HG03342 (cell line): ENCODE results near the gene SCAPER.
"Not testable (repeated sequence)": the region's sequence is repeated elsewhere in the genome, so short reads cannot be mapped to it uniquely, and the experiment has no call there.

Source experiments
- ATAC-seq: cut with Tn5 transposase; IDR thresholded peaks from one replicate; pipeline ENCODE4 v1.9.1; 2021; ENCODE audit warnings: mild to moderate bottlenecking, moderate library complexity; ENCODE audit not compliant: unreplicated experiment

Gene SCAPER

DNA sequence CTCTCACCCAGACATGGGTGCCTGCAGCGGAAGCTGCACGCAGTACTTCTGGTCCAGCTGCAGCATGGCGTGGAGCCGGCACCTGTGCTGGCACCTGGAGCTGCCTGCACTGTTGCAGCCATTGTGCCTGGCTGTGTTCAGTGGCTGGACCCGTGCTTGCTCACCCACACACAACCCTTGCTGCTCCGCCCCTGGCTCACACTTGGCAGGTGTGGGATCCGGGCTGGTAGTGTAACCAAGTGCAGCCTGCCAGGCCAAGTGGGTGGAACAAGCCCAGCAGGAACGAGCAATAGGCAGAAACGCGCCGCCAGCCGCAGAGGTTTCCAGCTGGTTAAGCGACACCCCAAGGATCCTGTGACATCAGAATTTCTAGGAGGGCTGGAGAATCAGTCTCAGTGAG lies 11.2 kb upstream of the SCAPER start:
- ATAC-seq: no peak

DNA sequence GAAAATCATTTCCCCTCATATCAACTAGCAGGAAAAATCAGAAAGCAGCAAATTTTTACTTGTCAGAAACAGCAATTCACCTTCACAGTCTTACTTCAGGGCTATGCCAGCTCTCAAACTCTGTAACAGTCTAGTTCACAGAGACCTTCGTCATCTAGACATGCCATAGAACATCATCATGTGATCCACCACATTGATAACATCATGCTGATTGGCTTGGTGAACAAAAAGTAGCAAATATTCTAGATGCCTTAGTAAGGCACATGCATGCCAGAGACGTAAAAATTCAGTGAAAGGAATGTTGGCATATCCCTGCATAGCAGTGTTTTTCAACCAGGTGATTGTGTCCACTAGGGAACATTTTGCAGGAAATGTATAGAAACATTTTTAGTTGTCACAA lies 8.6 kb upstream of the SCAPER start:
- no peak for ATAC-seq

DNA sequence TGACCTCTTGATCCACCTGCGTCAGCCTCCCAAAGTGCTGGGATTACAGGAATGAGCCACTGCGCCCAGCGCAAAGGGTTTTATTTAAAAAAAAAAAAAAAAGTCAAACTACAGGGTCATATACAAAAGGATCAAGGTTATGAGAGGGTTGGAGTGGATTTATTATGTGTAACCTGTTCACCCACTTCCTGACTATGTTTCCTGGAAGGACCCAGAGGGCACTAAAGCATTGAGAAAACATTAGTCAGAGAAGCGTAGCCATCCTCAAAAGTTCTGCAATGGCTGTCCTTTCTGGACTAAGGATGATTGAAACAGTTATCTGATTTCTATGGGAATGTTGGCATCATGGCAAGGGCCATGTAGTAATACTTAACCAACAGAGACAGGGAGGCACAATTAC lies 7.3 kb upstream of the SCAPER start:
- ATAC-seq: no peak

DNA sequence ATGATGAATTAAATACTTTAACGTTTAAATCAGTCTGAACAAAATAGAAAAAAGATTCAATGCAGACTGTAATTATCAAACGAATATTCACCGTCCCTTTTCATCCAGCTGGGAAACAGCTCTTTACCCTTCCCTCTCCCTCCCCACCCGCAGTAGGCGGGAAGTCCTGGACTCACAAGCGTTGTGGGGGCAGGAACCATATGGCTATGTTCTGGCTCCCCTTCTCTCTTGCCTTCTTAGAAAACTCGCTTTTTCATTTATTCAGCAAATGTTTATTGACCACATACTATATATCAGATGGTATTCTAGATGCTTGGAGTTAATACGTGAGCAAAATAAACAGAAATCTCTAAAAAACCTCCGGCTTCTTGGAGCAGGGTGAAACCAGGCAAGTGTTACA lies 715 bp upstream of the SCAPER start:
- no peak for ATAC-seq

DNA sequence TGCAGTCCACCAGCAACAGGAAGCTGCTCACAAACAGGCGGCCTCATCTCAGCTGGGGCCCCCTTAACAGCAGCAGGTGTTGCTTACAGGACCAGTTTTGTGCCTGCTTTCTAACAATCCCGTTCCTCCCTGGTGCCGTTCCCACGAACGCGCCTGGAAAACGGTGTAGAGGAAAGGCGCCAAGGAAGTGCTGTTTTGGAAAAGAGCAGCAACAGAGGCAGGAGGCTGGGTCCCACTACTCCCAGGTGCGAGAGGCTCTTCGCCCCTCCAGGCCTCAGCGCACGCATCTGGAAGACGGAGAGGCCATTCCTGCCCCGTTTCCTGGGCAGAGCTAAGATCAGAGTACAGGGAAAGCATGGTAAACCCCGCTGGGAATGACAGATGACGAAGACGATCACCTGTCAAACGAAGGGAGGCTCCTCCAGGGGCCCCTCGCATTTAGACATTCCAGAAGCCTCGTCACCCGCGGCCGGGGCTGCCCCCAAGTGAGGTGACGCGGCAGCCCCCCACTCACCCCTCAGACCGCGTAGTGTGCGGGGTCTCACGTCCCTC lies 603 bp downstream of the SCAPER start:
- ATAC-seq: peak; percentile 5

DNA sequence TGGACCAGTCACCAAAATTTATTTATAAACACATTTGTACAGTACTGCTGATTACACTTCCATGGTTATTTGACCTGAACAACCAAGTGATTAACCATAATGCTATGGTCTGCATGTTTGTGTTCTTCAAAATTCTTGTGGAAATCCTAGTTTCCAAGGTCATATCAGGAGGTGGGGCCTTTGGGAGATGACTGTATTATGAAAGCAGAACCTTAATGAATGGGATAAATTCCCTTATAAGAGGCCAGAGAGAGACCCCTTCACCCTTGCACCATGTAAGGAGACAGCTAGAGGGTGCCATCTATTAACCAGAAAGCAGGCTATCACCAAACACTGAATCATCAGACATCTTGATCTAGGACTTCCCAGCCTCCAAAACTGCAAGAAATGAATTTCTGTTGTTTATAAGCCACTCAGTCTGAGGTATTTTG lies 1.9 kb downstream of the SCAPER start:
- ATAC-seq: no peak

DNA sequence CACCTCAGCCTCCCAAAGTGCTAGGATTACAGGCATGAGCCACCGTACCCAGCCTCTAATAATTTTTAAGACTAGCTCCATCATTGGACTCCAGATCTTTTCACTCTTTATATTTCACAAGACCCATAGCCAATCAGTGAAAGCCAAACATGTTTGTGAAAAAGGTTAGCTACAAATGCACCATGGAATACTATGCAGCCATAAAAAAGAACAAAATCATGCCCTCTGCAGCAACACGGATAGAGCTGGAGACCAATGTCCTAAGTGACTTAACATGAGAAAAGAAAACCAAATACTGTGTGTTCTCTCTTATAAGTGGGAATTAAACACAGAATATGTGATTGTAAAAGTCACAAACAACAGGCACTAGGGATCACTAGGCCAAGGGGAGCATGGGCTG lies 3.2 kb downstream of the SCAPER start:
- no peak for ATAC-seq

DNA sequence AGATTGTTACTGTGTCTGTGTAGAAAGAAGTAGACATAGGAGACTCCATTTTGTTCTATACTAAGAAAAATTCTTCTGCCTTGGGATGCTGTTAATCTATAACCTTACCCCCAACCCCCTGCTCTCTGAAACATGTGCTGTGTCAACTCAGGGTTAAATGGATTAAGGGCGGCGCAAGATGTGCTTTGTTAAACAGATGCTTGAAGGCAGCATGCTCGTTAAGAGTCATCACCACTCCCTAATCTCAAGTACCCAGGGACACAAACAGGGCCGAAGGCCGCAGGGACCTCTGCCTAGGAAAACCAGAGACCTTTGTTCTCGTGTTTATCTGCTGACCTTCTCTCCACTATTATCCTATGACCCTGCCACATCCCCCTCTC lies 5.2 kb downstream of the SCAPER start:
- ATAC-seq: not testable (repeated sequence)

DNA sequence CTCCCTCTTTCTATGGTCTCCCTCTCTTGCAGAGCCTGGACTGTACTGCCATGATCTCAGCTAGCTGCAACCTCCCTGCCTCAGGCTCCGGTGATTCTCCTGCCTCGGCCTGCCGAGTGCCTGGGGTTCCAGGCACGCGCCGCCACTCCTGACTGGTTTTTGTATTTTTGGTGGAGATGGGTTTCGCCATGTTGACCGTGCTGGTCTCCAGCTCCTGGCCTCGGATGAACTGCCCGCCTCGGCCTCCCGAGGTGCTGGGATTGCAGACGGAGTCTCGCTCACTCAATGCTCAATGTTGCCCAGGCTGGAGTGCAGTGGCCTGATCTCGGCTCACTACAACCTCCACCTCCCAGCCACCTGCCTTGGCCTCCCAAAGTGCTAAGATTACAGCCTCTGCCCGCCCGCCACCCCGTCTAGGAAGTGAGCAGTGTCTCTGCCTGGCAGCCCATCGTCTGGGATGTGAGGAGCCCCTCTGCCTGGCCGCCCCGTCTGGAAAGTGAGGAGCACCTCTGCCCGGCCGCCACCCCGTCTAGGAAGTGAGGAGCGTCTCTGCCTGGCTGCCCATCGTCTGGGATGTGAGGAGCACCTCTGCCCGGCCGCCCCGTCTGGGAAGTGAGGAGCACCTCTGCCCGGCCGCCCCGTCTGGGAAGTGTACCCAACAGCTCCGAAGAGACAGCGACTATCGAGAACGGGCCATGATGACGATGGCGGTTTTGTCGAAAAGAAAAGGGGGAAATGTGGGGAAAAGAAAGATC lies 5.8 kb downstream of the SCAPER start:
- not testable (repeated sequence) for ATAC-seq

DNA sequence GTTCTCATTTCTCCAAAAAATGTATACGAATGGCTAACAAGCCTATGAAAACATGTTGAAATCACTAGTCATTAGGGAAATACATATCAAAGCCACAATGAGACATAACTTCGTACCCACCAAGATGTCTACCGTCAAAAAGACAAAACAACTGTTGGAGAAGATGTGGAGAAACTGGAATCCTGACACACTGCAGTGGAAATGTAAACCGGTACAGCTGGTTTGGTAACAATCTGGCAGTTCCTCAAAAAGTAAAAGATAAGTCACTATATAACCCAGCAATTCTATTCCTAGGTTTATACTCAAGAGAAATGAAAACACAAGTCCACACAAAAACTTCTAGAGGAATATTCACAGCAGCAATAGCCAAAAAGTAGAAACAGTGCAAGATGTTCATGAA lies 7.0 kb downstream of the SCAPER start:
- ATAC-seq: no peak

DNA sequence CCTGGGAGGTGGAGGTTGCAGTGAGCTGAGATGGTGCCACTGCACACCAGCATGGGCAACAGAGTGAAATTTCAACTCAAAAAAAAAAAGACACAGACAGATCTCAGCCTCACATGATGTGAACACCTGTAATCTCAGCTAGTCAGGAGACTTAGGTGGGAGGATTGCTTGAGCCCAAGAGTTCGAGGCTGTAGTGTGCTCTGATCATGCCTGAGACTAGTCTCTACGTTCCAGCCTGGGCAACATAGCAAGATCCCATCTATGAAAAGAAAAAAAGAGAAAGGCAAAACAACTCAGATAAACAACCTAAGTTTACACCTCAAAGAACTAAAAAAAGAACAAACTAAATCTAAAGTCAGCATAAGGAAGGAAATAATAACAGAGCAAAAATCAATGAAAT lies 11.0 kb downstream of the SCAPER start:
- ATAC-seq: no peak

DNA sequence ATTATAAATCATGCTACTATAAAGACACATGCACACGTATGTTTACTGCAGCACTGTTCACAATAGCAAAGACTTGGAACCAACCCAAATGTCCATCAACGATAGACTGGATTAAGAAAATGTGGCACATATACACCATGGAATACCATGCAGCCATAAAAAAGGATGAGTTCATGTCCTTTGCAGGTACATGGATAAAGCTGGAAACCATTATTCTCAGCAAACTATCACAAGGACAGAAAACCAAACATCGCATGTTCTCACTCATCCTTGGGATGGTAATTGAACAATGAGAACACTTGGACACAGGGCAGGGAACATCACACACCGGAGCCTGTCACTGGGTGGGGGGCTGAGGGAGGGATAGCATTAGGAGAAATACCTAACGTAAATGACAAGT lies 12.3 kb downstream of the SCAPER start:
- not testable (repeated sequence) for ATAC-seq

DNA sequence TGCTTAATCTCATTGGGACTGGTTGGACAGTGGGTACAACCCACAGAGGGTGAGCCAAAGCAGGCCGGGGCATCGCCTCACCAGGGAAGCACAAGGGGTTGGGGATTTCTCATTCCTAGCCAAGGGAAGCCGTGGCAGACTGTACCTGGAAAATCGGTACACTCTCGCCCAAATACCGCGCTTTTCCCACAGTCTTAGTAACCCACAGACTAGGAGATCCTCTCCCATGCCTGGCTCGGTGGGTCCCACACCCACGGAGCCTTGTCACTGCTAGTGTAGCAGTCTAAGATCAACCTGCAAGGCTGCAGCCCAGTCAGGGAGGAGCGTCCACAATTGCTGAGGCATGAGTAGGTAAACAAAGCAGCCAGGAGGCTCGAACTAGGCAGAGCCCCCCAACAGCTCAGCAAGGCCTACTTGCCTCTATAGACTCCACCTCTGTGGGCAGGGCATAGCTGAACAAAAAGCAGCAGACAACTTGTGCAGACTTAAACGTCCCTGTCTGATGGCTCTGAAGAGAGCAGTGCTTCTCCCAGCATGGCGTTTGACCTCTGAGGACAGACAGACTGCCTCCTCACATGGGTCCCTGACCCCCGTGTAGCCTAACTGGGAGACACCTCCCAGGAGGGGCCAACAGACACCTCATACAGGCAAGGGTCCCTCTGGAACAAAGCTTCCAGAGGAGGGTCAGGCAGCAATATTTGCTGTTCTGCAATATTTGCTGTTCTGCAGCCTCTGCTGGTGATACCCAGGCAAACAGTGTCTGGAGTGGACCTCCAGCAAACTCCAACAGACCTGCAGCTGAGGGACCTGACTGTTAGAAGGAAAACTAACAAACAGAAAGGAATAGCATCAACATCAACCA lies 17.6 kb downstream of the SCAPER start:
- not testable (repeated sequence) for ATAC-seq

DNA sequence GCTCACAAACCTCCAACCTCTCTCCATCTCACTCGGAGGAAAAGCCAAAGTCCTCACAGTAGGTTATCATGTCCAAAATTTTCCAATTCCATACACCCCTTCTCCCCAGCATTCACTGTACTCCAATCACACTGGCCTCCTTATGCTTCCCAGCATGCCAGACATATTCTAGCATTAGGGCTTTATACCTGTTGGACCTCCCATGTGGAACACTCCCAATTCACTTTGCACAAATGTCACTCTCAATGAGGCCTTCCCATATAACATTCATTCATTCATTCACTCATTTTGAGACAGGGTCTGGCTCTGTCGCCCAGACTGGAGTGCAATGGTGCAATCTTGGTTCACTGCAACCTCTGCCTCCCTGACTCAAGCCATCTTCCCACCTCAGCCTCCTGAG lies 19.9 kb downstream of the SCAPER start:
- ATAC-seq: no peak

DNA sequence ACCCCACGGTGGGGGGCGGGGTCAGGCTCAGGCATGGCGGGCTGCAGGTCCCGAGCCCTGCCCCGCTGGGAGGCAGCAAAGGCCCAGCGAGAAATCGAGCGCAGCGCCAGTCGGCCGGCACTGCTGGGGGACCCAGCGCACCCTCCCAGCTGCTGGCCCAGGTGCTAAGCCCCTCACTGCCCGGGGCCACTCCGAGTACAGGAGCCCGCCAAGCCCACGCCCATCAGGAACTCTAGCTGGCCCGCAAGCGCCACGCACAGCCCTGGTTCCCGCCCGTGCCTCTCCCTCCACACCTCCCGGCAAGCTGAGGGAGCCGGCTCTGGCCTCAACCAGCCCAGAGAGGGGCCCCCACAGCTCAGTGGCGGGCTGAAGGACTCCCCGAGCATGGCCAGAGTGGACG lies 29.2 kb downstream of the SCAPER start:
- ATAC-seq: no peak

DNA sequence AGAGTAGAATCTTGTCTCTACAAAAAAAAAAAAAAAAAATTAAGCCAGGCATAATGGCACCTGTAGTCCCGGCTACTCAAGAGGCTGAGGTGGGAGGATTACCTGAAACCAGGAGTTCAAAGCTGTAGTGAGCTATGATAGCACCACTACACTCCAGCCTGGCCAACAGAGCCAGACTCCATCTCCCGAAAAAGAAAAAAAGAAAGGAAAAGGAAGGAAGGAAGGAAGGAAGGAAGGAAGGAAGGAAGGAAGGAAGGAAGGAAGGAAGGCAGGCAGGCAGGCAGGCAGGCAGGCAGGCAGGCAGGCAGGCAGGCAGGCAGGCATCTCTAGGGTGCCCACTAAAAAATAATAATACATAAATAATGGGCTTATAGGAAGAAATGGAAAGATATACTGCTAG lies 32.1 kb downstream of the SCAPER start:
- ATAC-seq: not testable (repeated sequence)

DNA sequence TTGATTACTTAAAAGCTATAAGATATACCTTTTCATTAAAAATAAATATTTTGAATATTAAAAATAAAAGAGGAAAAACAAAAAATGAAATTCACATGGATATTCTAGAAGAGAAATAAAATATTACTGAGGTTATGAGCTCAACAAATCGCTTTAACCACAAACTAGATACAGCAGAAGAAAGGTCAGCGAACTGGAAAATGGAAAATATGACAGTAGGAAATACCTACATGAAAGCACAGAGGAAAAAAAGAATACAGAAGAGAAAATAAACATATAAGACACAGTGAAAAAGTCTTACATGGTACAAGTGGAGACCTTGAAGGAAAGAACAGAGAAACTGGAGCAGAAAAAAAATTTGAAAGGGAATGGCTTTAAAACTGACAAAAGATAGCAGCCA lies 33.2 kb downstream of the SCAPER start:
- no peak for ATAC-seq

DNA sequence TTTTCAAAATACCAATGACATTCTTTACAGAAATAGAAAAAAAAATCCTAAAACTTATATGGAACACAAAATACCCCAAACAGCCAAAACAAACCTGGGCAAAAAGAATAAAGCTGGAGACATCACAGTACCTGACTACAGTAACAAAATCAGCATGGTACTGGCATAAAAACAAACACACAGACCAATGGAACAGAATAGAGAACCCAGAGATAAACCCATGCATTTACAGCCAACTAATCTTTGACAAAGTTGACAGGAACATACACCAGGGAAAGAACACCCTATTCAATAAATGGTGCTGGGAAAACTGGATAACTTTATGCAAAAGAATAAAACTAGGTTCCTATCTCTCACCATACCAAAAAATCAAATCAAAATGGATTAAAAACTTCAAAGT lies 36.4 kb downstream of the SCAPER start:
- ATAC-seq: no peak

DNA sequence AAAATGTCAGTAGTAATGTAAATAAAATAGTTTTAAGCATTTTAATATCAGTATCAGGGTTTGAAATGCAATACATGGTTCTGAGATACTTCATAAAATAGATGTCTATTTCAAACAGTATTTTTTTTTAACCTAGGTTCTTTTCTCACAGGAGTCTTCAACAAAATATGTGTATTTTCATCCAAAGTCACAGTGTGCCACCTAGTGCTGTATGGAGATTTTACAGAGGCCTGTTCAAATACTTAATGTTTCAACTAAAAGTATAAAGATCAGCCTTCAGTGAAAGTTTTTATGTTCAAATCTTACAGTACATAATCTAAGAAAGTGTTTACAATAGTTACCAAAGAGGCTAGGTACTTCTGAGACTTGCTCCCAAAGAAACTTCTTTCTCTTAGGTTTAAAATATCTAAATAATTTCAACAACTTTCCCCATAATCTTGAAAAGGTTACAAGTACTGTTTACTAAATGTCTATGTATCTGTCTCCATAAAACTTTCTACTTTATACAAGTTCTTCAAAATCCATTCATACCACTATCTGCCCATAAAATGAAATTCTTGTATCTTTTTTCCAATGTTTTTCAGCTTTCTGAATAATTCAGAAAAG lies 38.3 kb downstream of the SCAPER start:
- no peak for ATAC-seq

DNA sequence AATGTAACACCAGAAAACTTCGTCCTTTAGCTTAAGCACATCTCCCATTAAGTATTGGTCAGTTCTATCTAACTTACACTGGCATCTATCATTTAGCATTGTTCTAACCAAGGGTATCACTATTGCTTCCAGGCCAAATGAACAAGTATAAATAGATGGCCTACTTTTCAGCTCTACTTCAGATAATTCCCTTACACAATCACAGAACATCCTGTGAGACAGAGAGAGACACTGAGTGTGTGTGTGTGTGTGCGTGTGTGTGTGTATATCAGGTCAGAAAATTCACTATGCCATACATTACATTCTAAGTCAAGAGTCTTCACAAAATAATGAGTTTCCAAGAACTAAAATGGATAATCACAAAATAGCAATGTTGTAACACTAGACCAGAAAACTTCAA lies 39.1 kb downstream of the SCAPER start:
- no peak for ATAC-seq

DNA sequence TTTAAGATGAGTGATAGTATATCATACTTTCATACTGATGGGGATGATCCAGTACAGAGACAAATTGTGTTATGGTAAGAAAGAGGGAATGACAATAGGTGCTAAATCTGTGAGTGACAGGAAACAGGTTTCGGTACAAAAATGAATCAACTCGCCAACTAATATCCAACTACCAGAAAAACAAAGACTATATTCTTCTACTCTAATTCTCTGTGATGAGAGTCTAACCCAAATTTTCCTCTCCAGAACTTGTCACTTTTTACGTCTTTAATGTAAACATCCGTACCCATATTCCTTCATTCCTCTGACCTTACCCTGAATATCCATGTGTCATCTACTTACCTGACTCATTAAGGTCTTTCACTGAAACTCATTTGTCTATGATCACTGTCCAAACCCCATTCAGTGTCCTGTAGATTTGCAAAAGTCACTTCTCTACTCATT lies 39.6 kb downstream of the SCAPER start:
- ATAC-seq: no peak

DNA sequence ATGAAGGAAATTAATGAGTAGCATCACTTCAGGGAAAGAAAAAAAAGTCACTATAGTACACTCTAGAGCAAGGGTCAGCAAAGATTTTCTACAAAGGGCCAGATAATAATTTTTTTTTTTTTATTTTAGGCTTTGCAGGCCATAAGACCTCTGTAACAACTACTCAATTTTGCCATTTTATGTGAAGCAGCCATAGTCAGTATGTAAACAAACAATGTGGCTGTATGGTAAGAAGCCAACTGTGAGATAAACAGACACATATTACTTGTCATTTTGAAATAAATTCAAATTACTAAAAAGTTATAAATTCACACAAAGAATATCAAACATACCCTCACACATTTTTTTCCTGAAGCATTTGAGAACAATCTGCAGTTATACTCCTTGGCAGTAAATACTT lies 40.6 kb downstream of the SCAPER start:
- ATAC-seq: no peak
